HG03175 (cell line): ENCODE data around the gene DCP1B.

Source experiments
- ATAC-seq: cut with Tn5 transposase; IDR thresholded peaks from one replicate; pipeline ENCODE4 v1.9.1; 2021; ENCODE audit warnings: mild to moderate bottlenecking, moderate library complexity; ENCODE audit not compliant: unreplicated experiment

DCP1B gene

GRCh38 chr12:1908758-1909157 lies 95.5 kb downstream of the DCP1B start:
- ATAC-seq = no peak

- no peak for ATAC-seq
These were observed 96.3 kb downstream of the DCP1B start for GRCh38 chr12:1907652-1908611.

- ATAC-seq = no peak
These were observed 97.7 kb downstream of the DCP1B start for GRCh38 chr12:1906579-1906978.

GRCh38 chr12:1904875-1905274 lies 99.4 kb downstream of the DCP1B start:
- no peak for ATAC-seq

- ATAC-seq = no peak
These were observed 107.3 kb downstream of the DCP1B start for GRCh38 chr12:1896964-1897363.
